ENCODE data around the gene PNLIPRP2. TPM values are rescaled to one million over a fixed set of nuclear protein-coding genes. Genes with fewer than 3 reads are reported as not detected.

PNLIPRP2 gene
- polyA plus RNA-seq, 2 of the 4 experiments (the other 2 are of a cell fraction) = 0.09 TPM; not detected in 1

DNA sequence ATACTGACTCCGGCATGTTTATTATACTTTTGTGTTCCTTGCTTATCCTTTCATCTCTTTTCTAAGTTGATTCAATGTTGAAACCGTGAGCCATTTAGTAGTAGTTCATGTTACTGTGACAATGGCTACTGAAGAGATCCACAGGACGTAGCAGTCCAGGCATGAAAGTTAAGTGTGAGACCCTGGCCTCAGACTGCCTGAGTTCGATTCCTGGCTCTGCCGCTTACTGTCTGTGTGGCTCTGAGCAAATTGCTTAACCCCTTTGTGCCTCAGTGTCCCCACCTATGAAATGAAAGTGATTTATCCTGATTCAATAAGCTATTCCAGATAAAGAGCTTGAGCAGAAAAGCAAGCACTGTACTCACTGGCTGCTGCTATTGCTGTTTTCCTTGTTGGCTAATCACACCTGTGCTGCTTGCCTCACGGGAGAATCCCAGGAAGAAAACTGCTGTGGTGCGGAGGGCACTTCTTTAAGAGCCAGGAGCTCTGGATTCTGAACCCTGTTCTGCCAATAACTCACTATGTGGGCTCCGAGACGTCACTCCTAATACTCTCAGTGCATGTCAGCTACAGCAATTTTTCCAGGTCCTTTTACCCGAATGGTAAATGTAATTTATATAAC, 38.4 kb downstream of the PNLIPRP2 start:
- no peak for DNase-seq (ENCODE audit: low read depth in 1 of 2, low spot score in 1 of 2)
- 43% methylated on average over 10 of the region's 10 CpGs for WGBS (ENCODE audit: missing lambda C conversion rate)
- ChIA-PET POLR2A (no interaction called here), CTCF (interaction anchor here (0.6 to 2.1 kb wide), 3 partner anchors 23 to 32 kb away, joined by 3 to 8 read pairs (median 4); no protein-coding TSS in a partner anchor)
- H3K27ac ChIP-seq = no peak overlapping the region
- no peak overlapping the region for H3K4me3 ChIP-seq
- no peak overlapping the region for H3K4me2 ChIP-seq
- FAIRE-seq = no peak
- no peak for ATAC-seq
- no peaks in the 10 kb centered on the region for H3K9me3 ChIP-seq
- no peak for TF ChIP-seq NFE2L2 (conservative IDR thresholded peaks at IDR 0.05; ENCODE audit: low read length)
- TF ChIP-seq, protein P1, sequence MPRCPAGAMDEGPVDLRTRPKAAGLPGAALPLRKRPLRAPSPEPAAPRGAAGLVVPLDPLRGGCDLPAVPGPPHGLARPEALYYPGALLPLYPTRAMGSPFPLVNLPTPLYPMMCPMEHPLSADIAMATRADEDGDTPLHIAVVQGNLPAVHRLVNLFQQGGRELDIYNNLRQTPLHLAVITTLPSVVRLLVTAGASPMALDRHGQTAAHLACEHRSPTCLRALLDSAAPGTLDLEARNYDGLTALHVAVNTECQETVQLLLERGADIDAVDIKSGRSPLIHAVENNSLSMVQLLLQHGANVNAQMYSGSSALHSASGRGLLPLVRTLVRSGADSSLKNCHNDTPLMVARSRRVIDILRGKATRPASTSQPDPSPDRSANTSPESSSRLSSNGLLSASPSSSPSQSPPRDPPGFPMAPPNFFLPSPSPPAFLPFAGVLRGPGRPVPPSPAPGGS (IDR thresholded peaks at IDR 0.05) = no peak
- no peak for TF ChIP-seq ZSCAN20 (CRISPR knock-in tag; IDR thresholded peaks at IDR 0.05)
- TF ChIP-seq, protein P2, sequence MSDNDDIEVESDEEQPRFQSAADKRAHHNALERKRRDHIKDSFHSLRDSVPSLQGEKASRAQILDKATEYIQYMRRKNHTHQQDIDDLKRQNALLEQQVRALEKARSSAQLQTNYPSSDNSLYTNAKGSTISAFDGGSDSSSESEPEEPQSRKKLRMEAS (IDR thresholded peaks at IDR 0.05) = no peak
- TF ChIP-seq EHMT2 (IDR thresholded peaks at IDR 0.05; ENCODE audit: low read depth) = no peak
- no peak for TF ChIP-seq PHF8 (IDR thresholded peaks at IDR 0.05; ENCODE audit: borderline replicate concordance, low read depth)
- no peak for TF ChIP-seq BHLHE40 (IDR thresholded peaks at IDR 0.05; ENCODE audit: low read depth, low read length)
- no peak for TF ChIP-seq MAFK (IDR thresholded peaks at IDR 0.05; ENCODE audit: partially characterized antibody)
- no peak for TF ChIP-seq TFCP2L1 (CRISPR knock-in tag; IDR thresholded peaks at IDR 0.05)
- TF ChIP-seq JUNB (IDR thresholded peaks at IDR 0.05) = no peak
- TF ChIP-seq, protein P3, sequence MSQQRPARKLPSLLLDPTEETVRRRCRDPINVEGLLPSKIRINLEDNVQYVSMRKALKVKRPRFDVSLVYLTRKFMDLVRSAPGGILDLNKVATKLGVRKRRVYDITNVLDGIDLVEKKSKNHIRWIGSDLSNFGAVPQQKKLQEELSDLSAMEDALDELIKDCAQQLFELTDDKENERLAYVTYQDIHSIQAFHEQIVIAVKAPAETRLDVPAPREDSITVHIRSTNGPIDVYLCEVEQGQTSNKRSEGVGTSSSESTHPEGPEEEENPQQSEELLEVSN (IDR thresholded peaks at IDR 0.05; ENCODE audit: borderline replicate concordance, low read depth) = no peak
- no peak for TF ChIP-seq CEBPB (IDR thresholded peaks at IDR 0.05)
- no peak for TF ChIP-seq HOXB13 (CRISPR knock-in tag; IDR thresholded peaks at IDR 0.05; ENCODE audit: low read depth)
- TF ChIP-seq FOSB (CRISPR knock-in tag; IDR thresholded peaks at IDR 0.05) = no peak
- TF ChIP-seq HOXB5 (CRISPR knock-in tag; IDR thresholded peaks at IDR 0.05) = no peak
- TF ChIP-seq, protein P4, sequence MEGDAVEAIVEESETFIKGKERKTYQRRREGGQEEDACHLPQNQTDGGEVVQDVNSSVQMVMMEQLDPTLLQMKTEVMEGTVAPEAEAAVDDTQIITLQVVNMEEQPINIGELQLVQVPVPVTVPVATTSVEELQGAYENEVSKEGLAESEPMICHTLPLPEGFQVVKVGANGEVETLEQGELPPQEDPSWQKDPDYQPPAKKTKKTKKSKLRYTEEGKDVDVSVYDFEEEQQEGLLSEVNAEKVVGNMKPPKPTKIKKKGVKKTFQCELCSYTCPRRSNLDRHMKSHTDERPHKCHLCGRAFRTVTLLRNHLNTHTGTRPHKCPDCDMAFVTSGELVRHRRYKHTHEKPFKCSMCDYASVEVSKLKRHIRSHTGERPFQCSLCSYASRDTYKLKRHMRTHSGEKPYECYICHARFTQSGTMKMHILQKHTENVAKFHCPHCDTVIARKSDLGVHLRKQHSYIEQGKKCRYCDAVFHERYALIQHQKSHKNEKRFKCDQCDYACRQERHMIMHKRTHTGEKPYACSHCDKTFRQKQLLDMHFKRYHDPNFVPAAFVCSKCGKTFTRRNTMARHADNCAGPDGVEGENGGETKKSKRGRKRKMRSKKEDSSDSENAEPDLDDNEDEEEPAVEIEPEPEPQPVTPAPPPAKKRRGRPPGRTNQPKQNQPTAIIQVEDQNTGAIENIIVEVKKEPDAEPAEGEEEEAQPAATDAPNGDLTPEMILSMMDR (IDR thresholded peaks at IDR 0.05) = no peak
- TF ChIP-seq FOSL2 (IDR thresholded peaks at IDR 0.05) = no peak
- no peak for TF ChIP-seq FOSL2 (CRISPR knock-in tag; IDR thresholded peaks at IDR 0.05)
- H3K4me1 ChIP-seq = peaks cover 4% of the 10 kb centered on the region; the same call in 2 of the 3 replicates

DNA sequence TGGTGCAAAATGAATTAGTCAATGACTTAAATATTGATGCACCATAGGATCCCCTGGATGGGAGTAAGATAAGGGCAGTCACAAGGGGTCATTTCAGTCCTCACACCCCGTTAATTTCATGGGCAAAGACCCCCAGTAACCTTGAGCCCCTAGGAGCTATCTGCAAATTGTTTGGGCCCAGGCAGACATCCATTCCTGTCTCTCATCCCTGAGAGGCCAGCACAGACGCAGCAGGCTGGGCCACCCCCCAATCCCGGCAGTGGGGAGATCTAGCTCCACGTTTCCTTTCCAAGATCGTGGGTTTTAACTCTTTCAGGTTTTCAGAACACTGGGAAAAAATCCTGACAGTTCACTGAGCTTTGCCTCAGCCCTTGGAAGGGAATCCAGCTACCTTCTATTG, 40.1 kb downstream of the PNLIPRP2 start:
- no peaks in the 10 kb centered on the region for H3K9me3 ChIP-seq
- ChIA-PET POLR2A (no interaction called here), CTCF (interaction anchor here (0.6 to 1.2 kb wide), 3 partner anchors 13 to 154 kb away, joined by 4 to 6 read pairs (median 4); no protein-coding TSS in a partner anchor)
- no peak for DNase-seq (ENCODE audit: low read depth in 1 of 2, low spot score in 1 of 2)
- no peak for ATAC-seq
- WGBS (ENCODE audit: missing lambda C conversion rate) = 33% methylated on average over 5 of the region's 5 CpGs
- no peak for FAIRE-seq
- H3K4me3 ChIP-seq = no peak overlapping the region
- no peaks in the 10 kb centered on the region for H3K4me1 ChIP-seq
- no peak overlapping the region for H3K27ac ChIP-seq
- TF ChIP-seq BHLHE40 (IDR thresholded peaks at IDR 0.05; ENCODE audit: low read depth, low read length) (no peak), CEBPB (IDR thresholded peaks at IDR 0.05) (no peak), HOXB5 (CRISPR knock-in tag; IDR thresholded peaks at IDR 0.05) (no peak), CHD4 (IDR thresholded peaks at IDR 0.05; ENCODE audit: borderline replicate concordance) (no peak), MAFK (IDR thresholded peaks at IDR 0.05; ENCODE audit: partially characterized antibody) (no peak), JUNB (IDR thresholded peaks at IDR 0.05) (no peak), NPAS2 (CRISPR knock-in tag; IDR thresholded peaks at IDR 0.05; ENCODE audit: borderline replicate concordance) (no peak), FOSL2 (IDR thresholded peaks at IDR 0.05) (no peak), FOSL2 (CRISPR knock-in tag; IDR thresholded peaks at IDR 0.05) (no peak), RAD21 (conservative IDR thresholded peaks at IDR 0.05 in 1 of 2, IDR thresholded peaks at IDR 0.05 in 1 of 2) (no peak), MYC (IDR thresholded peaks at IDR 0.05; ENCODE audit: borderline replicate concordance, low read length) (no peak), ESRRA (IDR thresholded peaks at IDR 0.05; ENCODE audit: borderline replicate concordance, low read length) (no peak), HOXB13 (CRISPR knock-in tag; IDR thresholded peaks at IDR 0.05; ENCODE audit: low read depth) (no peak), GATA3 (IDR thresholded peaks at IDR 0.05; ENCODE audit: borderline replicate concordance) (no peak), PHF8 (IDR thresholded peaks at IDR 0.05; ENCODE audit: borderline replicate concordance, low read depth) (no peak), EHMT2 (IDR thresholded peaks at IDR 0.05; ENCODE audit: low read depth) (no peak), NR3C1 (IDR thresholded peaks at IDR 0.05) (no peak)
- TF ChIP-seq, protein P5, sequence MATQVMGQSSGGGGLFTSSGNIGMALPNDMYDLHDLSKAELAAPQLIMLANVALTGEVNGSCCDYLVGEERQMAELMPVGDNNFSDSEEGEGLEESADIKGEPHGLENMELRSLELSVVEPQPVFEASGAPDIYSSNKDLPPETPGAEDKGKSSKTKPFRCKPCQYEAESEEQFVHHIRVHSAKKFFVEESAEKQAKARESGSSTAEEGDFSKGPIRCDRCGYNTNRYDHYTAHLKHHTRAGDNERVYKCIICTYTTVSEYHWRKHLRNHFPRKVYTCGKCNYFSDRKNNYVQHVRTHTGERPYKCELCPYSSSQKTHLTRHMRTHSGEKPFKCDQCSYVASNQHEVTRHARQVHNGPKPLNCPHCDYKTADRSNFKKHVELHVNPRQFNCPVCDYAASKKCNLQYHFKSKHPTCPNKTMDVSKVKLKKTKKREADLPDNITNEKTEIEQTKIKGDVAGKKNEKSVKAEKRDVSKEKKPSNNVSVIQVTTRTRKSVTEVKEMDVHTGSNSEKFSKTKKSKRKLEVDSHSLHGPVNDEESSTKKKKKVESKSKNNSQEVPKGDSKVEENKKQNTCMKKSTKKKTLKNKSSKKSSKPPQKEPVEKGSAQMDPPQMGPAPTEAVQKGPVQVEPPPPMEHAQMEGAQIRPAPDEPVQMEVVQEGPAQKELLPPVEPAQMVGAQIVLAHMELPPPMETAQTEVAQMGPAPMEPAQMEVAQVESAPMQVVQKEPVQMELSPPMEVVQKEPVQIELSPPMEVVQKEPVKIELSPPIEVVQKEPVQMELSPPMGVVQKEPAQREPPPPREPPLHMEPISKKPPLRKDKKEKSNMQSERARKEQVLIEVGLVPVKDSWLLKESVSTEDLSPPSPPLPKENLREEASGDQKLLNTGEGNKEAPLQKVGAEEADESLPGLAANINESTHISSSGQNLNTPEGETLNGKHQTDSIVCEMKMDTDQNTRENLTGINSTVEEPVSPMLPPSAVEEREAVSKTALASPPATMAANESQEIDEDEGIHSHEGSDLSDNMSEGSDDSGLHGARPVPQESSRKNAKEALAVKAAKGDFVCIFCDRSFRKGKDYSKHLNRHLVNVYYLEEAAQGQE (IDR thresholded peaks at IDR 0.05) = no peak
- TF ChIP-seq, protein P6, sequence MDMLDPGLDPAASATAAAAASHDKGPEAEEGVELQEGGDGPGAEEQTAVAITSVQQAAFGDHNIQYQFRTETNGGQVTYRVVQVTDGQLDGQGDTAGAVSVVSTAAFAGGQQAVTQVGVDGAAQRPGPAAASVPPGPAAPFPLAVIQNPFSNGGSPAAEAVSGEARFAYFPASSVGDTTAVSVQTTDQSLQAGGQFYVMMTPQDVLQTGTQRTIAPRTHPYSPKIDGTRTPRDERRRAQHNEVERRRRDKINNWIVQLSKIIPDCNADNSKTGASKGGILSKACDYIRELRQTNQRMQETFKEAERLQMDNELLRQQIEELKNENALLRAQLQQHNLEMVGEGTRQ (IDR thresholded peaks at IDR 0.05) = no peak
- no peak overlapping the region for H3K4me2 ChIP-seq

Measured in A549 (cell line).